Measurements from ENCODE around the gene TMC6.

TMC6 gene

DNA sequence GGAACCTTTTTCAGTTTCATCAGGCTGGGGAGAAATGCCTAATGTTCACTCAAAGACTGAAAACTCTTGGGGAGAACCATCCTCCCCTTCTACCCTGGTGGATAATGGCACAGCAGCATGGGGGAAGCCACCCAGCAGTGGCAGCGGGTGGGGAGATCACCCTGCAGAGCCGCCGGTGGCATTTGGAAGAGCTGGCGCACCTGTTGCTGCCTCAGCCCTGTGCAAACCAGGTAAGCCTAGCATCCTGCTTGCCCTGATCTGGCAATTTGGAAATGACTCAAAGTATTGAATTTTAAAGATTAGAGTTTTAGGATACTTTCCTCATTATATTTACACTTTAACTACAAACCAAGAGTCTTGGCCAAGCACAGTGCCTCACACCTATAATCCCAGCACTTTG is 63.8 kb downstream of the TMC6 start:
- no peak for DNase-seq

DNA sequence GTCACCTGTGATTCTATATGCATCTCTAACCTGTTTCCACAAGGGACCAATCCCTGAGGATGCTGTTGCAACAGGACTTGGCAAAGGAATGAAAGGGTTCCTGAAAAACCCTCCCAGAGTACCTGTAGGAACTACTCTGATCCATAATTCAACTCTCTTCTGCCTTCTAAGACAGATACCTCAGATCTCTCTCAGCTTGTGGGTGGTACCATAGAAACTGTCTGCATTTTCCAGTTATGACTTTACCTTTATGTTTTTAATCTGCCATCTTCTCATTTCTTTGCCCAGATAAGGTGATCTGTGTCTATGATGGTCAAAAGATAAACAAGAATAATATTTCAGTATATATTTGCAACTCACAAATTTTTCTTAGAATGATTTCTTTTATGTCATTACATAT is 65.1 kb downstream of the TMC6 start:
- no peak for DNase-seq

DNA sequence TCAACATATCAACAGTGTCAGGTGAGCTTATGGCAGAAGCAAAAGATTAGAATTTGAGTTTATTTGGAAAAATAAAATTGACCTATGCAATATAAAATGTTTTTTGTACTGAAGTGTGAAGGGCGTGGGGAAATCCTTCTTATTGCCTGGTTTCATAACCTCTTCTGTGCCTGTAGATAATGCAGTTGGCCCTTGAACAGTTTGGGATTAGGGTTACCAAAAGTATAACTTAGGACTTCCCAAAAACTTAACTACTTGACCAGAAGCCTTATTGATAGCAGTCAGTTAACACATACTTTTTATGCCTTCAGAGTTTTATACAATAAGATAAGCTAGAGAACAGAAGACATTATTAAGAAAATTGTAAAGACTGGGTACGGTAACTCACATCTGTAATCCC is 66.0 kb downstream of the TMC6 start:
- DNase-seq: no peak
